CD4-positive, alpha-beta T cell treated with Interferon alpha-2 for 1 hour (primary cell): Measurements from ENCODE around the gene BCL10.

Experiments used
- DNase-seq, 2 donors: peaks; one replicate each; pipeline ENCODE4 v3.0.0-alpha.2; 2020 to 2022

BCL10 gene

DNA sequence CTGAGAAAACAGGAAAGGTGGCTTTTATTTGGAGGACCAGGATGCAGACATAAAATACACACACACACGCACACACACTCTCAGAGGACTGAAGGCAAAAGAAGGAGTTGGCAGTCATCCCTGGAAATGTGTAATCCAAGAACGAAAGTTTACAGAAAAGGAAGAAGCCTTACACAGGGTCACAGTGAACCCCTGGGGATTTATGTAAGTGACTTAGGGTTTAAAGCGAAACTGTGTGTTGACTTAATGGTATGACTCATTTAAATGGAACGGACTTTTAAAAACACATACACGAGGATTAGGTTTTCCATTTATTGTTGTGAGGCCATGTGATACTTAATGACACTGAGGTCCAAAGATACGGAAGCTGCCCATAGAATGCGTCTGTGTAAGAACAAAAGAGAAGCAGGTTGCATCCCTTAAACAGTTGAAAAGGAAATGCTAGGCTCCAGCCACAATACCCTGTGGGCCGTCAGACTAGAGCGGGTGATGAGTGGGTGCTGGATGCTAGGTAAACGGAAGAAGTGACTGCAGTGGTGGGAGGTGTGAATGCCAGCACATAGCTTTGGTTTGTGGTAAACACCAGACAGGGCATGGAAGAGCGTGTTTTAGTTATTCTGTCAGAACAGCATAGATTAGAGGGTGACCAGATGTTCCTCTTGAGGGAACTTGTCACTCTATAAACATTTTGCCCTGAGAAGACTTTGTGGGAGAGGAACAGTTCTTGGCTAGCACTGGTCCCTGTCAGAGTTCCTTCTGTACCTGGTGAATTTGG, 21.6 kb upstream of the BCL10 start:
- DNase-seq: peak; percentile 45 to 62

- no peak for DNase-seq
Observed at GRCh38 chr1:85297538-85297854, 21.1 kb upstream of the BCL10 start.

GRCh38 chr1:85296980-85297379, 20.5 kb upstream of the BCL10 start:
- no peak for DNase-seq

GRCh38 chr1:85295654-85296053, 19.2 kb upstream of the BCL10 start:
- DNase-seq: no peak

- DNase-seq: no peak
Observed at GRCh38 chr1:85295006-85295431, 18.6 kb upstream of the BCL10 start.

DNA sequence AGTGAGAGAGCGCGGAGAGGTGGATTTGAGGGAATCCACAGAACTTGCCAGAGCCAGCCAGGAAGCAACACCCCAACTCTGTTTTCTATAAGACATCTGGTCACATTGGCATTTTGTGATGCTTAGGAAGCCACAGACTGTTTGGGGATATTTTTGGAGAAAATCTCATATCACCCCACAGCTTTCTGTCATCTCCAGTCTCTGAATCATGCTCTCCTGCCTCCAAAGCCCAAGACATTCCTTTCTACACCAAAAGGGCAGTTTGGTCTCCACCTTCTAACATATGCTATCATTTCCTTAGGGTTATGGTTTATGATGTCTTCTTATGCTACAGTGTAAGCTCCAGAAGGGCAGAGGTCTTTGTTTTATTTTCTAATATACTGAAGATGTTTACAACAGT, 14.4 kb upstream of the BCL10 start:
- DNase-seq: no peak

DNA sequence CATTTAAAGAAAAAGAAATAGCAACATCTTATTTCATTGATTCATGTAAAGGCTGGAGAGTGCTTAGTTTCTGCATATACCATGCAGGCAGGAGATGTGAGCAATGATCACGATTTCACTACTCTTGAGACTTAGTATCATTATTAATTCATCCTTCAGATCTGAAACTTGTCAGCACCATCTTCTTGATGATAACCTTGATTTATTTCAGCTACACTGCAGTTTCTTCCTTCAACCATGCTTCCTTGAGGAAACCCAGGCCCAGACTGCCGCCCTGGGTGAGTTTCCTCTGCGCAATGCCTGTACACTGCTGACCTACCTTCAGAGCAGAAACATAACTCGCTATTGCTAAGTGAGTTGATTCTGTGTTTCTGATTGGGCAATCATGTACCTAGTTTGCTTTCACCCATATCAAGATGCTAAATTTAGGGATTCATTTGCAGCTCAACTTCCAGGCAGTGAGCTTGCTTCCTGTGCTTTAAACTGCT, 13.5 kb upstream of the BCL10 start:
- no peak for DNase-seq

DNA sequence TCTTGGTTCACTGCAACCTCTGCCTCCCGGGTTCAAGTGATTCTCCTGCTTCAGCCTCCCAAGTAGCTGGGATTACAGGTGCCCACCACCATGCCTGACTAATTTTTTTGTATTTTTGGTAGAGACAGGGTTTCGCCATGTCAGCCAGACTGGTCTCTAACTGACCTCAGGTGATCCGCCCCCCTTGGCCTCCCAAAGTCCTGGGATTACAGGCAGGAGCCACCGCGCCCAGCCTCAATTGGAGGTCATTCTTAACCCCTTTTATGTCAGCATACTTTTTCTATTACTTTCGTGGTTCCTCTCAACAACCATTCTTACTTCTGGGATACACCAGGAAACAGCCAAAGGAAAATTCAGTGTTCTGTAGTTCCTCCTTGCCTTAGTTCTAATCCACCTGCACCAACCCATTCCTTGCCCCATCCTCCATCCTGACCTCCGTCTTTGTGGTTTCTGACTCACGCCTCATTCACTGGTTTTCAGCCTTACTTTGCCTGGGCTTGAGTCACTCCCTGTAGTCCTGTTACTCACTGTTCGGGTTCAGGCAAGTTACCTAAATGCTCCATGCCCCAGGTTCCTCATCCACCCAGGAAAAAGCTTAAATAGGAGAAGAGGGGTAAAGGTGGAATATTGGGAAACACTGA, 12.9 kb upstream of the BCL10 start:
- DNase-seq: no peak

- DNase-seq: no peak
Observed at GRCh38 chr1:85284202-85284601, 7.8 kb upstream of the BCL10 start.

DNA sequence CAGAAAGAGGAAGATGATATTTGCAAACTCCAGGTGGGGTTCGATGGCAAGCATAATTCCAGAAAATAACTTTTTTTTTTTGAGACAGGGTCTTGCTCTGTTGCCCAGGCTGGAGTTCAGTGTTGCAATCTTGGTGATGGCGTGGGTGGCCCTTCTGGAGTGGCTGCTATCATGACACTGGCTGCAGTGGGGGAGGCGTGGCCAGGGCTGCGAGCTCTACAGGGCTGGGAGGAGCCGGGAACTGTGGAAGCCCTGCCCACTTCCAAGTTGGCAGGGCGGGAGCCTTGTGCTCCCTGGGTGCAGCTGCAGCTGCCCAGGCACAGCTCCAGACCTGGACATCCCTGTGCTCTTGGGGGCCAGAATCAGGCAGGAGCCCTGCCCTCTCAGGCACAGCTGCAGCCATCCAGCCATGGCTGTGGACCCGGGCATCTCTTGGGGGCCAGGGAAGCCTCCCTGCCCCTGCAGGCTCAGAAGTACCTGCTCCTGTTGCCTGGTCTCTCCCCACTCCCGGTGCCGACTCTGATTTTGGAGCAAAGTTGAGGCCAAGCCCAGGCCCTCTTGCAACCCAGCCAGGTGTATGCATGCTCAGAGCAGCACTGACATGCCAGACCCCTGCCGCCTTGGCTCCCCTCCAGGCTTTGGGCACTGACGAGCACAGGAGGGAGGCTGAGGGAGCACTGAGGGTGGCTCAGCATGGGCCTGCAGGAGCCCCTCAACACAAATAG, 7.2 kb upstream of the BCL10 start:
- DNase-seq: no peak

DNA sequence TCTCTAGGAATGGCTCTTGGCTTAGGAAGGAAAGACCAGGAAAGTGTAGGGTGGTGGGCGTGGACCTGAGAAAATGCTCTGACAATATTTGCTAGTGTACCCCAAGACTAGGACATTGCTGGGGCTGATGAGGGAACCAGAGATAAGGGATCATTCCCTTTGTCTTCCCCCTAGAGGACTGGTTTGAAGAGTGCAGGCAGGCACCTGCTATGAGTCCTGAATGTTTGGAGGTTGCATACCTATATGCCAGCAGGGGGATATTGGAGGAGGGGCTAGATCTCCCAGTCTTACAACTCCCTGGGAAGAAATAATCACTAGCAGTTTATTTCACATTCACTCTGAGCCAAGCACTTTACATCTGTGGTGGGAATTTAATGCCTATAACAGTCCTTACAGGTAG, 6.0 kb upstream of the BCL10 start:
- no peak for DNase-seq

DNA sequence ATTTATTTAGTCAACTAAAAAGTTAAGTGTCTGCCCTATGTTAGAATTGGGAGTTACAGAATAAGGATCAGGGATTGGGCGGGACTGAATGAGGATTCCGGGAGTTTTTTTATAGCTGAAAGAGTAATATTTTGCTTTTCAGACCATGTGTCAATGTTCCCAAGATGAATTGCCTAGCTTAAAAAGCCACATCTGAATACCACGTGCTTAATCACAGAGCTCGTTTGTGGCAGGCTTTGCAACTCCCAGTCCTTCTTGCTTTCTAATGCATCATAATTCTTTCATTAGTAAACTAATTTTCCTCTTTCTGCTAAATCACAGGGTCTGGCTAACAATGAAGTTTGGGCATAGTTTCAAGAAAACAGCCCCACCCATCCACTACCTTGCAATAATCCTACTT, 4.2 kb upstream of the BCL10 start:
- no peak for DNase-seq

DNA sequence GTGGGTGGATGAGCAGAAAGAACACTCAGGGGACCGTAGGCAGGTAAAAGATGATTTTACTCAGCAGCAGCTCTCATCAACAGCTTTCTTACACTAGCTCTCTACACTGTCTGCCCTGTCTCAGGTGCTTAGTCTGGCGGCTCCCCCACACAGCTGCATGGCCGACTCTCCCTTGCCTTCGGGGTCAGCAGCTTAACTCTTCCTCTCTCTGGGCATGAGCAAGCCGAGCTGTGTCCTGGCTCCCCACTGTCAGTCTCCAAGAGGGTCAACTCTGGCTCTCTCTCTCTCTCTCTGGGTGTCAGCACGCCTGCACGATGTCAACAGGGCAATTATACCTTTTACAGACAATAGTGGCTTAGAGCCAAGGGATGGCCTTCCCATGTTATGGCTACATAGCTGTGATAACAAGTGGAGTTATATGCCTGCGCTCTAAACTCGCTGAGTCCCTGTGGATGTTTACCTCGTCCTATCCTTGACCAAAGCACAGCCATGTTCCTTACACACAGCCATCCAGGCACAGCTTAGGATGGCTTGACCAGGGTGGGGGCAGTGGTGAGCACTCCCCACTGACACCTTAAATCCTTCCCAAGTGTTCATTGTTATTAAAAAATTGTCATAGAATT, 3.1 kb upstream of the BCL10 start:
- no peak for DNase-seq

GRCh38 chr1:85278853-85279314, 2.5 kb upstream of the BCL10 start:
- peak; percentile 38 to 53 for DNase-seq

GRCh38 chr1:85277802-85278201, 1.4 kb upstream of the BCL10 start:
- no peak for DNase-seq

DNA sequence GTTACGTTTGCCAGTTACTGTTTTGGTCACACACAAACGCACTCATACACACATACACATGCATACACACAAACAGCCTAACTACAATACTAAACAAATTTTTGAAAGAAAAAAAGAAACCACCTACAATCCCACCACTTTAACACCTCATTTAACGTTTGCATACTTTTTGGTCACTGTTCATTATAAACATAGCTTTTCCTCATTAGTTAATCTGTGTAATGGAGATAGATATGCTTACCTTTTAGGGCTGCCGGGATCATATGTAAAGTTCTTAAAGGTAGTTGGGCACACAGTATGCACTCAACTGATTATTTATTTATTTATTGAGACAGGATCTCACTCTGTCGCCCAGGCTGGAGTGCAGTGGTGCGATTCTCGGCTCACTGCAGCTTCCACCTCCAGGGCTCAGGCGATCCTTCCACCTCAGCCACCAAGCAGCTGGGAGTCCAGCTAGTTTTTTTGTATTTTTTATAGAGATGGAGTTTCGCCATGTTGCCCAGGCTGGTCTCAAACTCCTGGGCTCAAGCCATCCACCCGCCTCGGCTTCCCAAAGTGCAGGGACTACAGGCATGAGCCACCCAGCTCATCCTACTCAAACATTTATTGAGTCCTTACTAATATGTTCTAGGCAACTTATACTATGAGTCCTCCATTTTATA, 677 bp upstream of the BCL10 start:
- no peak for DNase-seq

GRCh38 chr1:85275701-85276214, 674 bp downstream of the BCL10 start:
- peak; percentile 55 to 60 for DNase-seq

GRCh38 chr1:85274969-85275453, 1.4 kb downstream of the BCL10 start:
- DNase-seq: no peak

DNA sequence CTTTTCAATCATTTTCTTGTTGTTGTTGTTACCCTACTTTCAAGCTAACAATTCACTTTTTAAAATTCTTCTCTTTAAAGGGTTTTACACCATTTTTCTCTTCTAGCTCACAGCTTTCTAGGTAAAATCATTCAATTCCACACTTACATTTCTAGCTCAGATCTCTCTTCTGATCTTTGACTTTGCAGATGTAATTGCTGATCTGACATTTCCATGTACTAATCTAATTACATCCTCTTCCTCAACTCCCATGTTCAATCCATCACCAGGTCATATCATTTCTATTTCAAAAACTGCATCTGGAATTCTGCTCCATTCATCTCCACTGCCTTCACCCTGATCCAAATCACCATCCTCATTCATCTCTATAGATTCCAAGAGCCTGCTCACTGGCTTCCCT, 3.0 kb downstream of the BCL10 start:
- DNase-seq: no peak

DNA sequence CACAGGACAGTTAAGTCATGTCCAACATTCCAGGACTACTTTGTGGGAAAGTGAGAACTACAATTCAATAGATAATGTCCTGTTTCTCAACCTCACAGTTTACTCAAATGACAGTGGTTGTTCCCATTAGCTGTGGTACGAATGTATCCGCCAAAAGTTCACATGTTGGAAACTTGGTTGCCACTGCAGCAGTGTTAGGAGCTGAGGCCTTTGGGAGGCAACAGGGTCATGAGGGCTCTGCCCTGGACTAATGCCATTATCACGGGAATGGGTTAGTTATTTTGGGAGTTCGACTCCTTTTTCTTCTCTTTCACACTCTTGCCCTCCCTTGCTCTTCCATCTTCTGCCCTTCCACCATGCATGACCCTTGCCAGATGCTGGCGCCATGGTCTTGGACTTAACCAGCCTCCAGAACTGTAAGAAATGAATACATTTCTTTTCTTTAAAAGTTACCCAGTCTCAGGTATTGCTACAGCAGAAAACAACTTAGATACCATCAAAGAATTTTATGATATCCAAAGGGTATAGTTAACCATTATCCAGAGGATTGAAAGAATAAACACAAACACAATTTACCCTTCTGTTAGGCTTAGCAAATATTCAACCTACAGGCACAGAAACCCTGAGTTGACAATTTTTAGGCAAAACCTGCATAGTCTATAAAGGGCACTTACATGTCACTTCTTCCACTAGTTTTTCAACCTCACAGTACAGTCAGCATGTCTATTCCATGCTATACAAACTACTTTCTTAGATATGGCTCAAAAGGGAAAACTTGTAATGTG, 7.4 kb downstream of the BCL10 start:
- no peak for DNase-seq

DNA sequence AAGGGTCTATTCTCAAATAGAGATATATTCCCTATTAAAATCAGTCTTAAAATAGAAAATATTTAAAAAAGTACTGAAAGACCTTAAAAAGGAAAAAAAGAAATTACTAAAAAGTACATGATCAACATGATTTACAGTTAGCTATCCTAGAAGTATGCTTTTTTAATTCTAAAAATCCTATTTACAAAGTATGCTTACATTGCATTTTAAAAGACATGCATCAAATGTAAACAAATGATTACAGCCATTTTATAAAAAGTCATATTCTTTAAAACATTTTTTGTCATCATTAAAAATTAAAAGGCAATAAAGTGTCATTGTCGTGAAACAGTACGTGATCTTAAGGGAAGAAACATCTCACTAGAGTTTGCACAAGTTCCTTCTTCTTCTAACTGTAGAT, 9.1 kb downstream of the BCL10 start:
- DNase-seq: no peak

- no peak for DNase-seq
Observed at GRCh38 chr1:85264150-85264549, 12.3 kb downstream of the BCL10 start.
